Activated CD4-positive, alpha-beta T cell treated with anti-CD3 and anti-CD28 coated beads, Interleukin-10, Interleukin-2, amounts not matched to agents 100 ng/mL and 50 ng/mL, durations not matched to agents 16 hours and 8 hours (primary cell): Measurements from ENCODE around the gene HIRA.
"Not testable (repeated sequence)": the region's sequence is repeated elsewhere in the genome, so short reads cannot be mapped to it uniquely, and the experiment has no call there.

Source experiments
- DNase-seq: peaks from one replicate; pipeline ENCODE4 v3.0.0-alpha.2; 2020

Gene HIRA

DNA sequence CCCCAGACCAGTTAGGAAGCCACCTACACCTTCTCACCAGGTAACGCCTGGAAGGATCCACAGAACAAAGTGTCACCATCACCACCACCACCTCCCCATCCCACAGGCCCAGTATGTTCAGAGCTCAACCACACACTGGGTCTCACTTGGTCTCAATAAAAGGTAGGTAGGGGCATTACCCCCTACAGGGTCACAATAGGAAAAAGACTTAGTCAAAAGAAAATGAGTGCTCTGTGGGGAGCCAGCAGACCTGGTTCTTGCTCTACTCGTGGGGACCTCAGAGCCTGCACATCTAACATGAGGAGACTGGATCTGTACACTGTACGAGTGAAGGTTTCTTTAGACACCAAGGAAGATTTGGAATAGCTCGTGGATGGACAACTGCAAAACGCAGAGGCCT lies 49.3 kb downstream of the HIRA start:
- no peak for DNase-seq

DNA sequence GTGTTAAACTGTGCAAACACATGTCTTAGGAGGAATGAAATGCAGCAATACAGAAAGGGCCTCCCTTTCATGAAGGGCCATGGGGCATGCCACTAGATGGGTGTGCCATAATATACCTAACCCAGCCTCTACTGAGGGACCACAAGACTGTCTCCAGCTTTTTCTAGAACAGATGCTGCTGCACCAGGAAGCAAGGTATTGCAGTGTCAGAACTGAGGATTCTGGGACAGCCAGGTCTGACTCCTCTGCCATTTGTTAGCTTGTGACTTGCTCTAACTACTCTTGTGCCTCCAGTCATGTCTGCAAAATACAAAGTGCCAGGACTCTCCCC lies 53.2 kb downstream of the HIRA start:
- DNase-seq, result no peak

DNA sequence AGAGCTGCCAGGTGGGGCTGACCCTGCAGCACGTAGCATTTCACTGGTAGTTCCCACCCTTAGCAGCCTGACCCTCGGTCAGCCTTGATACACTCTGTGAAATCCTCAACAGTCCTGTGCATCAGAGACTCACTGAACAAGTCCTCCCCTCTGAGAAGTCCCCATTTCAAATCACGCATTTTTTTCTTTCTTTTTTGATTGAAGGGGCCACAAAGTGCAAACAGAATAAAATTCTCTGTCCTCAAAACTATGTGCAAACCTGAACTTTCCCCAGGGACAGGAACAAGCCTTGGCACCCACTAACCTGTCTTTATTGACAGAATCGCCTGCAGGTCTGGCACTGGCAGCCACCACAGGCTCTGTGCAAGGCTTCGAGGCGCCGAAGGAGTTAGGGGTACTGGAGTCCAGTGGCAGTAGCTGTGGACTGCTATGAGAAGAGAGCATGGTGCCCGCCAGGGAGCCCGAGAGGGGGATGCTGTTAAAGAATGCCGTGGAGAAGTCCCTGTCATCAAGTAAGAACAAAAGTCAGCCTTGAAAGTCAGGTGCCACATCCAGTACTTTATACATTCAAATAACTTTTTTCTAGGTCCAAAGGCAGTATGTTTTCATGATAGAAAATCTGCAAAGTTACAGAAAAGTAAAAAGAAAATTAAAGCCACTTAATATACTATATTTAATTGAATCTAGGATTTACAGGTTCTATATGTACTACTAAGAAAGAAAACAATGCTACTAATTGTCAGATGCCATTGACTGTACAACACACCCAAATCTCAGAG lies 53.8 kb downstream of the HIRA start:
- no peak for DNase-seq

DNA sequence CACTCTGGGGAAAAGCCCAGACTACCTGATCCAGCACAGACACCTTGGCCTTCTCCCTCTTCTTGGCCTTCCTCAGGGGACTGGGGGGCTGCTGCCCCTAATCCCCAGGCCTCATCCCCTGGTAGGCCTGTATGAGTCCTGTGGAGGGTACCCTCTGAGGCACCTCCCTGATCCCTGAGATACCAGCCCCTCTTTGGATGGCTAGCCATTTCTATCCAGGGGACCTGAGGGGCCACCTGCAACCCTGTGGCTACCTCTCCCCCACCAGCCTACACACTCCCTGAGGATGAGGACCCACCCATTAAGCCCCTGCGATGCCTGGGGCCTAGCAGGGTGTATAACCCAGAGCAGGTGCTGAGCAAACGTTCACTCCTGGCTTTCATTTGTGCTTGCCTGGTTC lies 54.6 kb downstream of the HIRA start:
- no peak for DNase-seq

DNA sequence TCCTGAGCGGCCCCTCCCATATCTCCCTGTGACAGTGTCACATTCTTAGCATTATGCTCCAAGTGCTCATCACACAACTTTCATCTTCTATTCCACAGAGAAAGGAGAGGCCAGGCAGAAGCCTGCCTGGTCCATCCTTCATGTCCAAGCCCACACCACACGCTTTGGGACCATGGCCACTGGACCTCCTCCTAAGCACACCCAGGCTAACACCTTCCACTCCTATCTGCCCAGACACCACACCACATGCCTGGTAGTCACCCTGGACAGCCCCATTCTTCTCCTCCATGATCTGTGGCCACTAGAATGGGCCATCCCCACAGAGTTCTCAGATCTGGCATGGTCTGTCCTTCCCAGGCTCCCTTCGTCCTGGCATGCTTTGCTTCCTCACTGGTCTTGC lies 55.3 kb downstream of the HIRA start:
- DNase-seq, result no peak

DNA sequence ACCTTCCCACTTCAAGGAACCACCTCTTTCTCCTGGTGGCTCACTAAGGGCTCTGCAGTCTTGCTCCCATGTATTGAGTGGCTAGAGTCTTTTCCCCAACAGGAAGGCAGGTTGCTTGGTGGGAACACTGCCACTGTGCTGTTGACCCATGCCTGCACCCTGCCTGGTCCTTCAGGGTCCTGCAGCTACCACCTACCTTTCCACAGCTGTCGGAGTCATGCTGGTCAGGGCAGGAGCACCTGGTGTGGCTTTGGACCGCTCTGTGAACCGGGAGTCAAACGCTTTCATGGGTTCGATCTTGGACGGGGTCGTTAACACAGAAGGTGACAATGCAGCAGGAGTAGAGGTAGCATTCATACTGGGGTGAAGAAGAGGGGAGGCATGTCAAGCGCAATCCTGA lies 56.1 kb downstream of the HIRA start:
- DNase-seq, result no peak

DNA sequence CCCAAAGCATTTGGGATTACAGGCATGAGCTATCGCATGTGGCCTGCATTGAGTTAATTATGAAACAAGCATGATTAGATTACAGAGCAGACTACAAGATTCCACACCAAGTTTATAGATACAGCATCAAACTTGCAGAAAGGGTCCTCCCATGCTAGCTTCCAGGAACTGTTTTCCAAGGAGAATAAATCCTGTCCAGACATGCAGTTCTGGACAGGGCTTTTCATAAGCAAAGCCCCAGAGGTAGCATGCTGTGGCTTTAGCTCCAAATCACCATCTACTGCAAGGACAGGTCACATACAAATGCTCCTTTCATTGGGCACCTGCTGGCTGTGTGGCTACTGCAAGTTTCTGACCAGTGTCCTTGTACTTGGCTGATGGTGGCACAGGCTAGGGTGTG lies 57.1 kb downstream of the HIRA start:
- no peak for DNase-seq

DNA sequence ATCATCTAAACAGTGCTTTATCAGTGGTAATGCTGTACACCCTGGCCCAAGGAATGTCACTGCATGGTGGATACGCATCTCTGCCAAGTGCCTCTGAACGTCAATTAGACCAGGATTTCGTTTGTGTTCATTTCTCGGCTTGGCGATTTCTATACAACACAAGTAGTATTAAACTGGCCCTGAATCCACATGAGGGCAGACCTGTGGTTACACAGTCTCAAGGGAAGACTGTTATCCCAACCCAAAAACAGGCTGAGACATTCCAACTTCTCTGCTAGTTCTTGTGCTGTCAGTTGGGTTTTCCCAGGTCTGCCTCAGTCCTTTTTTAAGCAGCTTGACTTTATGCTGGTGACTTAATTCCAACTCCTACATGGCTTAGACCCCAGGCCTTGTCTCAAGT lies 58.1 kb downstream of the HIRA start:
- no peak for DNase-seq

DNA sequence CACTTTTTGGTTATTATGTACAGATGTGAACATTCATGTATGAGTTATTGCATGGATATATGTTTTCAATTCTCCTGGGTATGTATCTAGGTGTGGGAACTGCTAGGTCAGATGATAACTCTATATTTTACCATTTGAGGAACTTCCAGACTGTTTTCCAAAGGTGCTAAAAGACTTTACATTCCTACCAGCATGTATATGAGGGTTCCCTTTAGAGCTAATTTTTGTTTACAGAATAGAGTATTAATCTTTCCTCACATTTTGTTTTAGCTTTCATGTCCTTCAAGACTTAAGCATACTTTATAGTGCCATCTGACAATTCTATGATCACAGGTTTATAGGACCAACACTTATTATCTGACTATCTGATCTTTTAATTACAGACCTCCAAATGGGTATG lies 59.6 kb downstream of the HIRA start:
- no peak for DNase-seq

DNA sequence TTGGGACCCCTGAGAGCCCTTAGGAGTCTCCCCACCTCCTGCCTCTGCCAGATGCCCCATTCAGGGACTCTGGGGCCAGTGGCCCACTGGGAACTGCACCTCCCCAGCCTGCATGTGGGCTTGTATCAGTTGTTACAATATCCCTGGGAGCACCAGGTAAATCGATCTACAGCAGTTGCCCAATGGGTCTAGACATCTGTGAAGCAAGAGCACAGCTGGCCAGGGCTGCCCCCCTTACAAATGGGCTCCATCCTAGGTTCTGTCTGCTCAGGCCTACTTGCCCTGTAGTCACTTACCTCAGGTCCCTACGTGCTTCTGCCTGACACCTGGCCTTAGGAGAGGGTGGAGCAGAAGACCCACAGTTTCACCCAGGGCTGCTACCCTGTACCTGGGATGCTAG lies 62.7 kb downstream of the HIRA start:
- DNase-seq, result no peak

DNA sequence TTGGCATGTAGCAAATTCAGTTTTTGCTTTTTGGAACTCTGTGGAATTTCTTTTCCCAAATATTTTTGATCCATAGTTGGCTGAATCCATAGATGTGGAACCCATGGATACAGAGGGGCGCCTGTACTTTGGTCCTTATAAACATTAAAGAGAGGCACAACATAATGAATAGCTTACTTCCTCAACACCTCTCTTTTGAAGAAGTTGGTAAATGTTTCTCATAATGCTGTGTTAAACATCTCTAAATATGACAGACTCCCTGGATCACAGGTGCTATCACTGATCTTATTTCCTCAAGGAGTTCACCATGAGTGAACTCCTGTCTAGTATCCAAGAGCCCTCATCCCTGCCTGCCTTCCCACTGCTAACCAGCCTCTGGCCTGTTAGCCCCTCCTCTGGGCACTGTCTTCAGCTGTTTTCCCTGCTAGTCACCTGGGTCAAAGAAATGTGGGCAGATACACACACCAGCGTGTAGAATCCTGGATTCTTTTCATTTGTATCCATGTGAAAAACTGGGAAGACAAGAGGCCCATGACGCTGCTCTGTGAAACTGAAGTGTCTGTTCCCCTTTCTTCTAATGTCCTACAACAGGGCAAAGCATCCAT lies 63.7 kb downstream of the HIRA start:
- DNase-seq, result no peak

DNA sequence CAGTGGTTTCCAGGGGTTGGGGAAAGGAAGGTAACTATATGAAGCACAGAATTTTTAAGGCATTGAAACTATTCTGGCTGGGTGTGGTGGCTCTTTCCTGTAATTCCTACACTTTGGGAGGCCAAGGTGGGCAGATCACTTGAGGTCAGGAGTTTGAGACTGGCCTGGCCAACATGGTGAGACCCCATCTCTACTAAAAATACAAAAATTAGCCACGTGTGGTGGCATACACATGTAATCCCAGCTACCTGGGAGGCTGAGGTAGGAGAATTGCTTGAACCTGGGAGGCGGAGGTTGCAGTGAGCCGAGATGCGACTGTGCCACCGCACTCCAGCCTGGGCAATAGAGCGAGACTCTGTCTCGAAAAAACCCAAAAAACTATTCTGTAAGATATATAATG lies 68.0 kb downstream of the HIRA start:
- not testable (repeated sequence) for DNase-seq

DNA sequence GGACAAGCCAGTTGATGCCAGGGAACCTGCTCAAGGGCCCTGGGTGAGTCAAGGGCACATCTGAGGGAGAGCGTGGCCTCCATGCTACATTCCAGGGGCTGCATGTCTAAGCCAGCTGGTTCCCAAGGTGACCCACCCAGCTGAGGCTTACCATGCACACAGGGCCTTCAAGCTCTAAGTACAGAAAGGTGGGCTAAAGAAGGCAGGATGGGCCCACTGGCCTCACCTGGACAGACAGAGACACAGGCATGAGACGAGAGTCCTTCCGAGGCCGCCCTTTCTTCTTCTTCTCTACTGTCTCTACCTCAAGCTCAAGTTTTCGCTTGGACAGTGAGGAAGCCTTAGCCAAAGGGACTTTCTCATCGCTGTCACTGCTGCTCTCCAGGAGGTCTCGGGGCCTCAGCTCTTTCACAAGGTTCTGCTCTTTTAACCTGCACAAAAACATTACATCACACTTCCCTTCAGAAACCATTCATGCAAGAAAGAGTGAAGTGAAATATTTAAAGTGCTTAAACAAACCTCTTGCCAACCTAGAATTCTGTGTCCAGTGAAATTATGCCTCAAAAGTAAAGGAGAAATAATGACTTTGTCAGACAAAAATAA lies 69.9 kb downstream of the HIRA start:
- no peak for DNase-seq

DNA sequence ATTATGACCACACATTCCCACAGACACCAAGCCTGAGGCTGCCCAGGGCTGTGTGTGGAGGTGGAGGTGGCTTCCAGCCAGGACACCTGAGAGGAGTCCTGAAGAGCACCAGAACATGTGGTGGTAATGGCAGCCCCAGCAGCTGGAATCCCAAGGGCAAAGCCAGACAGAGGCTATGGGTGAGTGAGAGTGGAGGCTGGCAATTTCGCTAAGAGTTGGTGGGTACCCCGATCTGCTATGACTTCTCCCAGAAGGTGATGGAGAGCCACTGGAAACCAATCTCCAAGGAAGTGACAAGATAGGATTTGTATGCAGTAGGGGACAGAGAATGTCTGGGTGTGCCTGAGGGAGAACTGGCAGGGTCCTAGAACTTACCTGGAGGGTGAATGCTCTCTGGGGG lies 70.7 kb downstream of the HIRA start:
- no peak for DNase-seq

DNA sequence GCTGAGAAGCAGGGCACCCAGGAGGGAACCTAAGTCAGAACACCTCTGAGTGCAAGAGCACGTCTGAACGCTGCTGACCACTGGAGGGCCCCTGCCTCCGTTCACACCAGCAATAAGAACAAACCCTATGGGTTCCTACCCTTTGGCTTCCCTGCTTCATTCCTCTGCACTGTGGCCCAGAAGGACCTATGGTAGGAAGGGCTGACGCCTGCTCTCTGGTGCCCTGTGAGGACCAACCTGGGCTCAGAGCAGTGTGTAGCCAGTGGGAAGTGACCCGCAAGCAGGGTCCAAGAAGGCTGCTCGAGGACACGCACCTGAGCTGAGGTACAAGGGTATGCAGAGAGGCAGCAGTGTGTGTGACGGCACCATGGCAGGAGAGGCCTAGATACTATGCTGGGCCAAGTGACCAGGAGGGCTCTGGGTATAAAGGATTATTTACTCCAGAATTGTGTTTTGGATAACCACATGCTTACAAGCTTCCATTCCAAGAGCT lies 71.2 kb downstream of the HIRA start:
- no peak for DNase-seq

DNA sequence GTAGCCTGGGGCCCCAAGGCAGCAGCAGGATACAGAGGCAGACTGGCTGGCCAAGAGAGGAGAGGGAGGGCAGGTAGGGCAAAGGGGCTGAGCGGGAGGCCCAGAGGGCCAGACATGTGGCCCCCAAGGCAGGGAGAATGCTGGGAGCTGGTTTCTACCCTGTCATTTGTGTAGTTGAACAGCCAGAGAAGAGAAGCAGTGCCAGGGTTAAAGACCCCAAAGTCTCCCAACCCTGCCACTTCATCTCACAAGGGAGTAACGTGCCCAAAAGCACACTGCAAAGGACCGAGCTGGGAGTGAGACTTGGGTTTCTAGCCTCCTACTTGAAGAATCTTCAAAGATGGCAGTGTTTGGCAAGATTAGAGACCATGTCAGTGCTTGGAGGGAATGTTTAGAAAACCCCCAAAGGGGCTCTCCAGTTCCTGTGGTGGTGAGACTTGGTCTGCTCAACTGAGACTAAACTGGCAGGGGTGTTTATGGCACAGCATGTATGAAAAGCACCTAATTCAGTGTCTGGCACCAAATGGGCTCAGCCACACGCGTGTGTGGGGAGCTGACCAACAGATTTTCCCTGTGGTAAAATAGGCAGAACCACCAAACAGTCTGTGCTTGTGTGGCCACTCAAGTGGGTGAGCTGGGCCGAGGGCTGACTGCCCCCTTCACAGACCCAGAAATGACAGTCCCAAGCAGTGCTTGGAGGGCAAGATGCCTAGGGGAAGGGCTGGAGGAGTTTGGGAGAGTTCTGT lies 71.8 kb downstream of the HIRA start:
- DNase-seq, result no peak

DNA sequence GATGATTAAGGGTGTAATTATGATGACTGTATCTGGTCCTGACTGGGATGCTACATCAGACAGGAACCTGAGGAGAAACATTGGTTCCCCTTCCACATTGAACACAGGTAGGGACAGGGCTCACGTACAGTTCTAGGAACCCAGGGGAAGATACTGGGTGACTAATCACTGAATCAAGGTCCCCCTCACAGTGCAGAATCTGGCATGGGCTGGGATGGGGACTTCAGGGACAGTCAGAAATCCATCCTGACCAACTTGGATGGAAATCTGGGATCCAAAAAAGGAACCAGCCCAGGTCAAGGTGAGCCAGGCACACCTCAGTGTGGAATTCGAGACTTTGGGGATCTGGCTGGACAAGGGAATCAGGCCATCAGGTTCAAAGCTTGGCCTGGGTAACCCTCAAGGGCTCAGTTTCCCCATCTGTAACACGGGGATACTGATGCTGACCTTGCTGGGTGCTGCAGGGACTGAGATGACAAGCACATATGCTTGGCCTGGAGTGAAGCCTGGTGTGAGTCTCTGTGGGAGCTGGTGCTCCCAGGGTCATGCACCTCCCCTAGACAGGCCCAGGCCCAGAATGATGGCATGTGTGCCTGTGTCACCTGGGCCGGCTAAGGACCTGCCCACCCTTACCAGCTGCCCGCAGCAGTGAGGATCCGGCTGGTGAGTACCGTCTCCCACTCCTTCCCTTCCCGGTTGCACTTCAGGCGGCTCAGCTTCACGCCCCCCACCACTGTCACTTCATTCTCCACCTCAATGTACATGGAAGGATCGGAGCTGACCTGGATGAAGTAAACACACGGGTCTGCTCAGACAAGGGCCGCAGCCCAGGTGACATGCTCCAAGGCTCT lies 72.6 kb downstream of the HIRA start:
- no peak for DNase-seq

DNA sequence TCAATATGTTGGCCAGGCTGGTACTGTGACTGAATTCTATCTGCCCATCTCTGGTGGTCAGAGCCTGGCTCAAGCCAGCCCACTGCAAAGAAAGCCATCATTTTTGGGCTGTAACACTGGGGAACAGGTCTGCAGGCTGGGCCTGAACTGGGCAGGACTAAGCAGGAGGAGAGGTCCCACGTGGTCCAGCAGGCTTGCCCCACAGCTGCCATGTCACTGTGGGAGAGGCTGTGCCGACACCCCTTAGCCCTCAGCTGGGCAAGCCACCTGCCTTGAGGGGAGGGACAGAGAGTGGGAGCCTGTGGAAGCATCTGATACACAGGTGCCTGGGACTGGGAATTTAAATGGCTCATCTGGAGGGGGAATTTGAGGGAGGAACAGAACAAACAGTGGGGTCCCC lies 73.3 kb downstream of the HIRA start:
- DNase-seq, result no peak

DNA sequence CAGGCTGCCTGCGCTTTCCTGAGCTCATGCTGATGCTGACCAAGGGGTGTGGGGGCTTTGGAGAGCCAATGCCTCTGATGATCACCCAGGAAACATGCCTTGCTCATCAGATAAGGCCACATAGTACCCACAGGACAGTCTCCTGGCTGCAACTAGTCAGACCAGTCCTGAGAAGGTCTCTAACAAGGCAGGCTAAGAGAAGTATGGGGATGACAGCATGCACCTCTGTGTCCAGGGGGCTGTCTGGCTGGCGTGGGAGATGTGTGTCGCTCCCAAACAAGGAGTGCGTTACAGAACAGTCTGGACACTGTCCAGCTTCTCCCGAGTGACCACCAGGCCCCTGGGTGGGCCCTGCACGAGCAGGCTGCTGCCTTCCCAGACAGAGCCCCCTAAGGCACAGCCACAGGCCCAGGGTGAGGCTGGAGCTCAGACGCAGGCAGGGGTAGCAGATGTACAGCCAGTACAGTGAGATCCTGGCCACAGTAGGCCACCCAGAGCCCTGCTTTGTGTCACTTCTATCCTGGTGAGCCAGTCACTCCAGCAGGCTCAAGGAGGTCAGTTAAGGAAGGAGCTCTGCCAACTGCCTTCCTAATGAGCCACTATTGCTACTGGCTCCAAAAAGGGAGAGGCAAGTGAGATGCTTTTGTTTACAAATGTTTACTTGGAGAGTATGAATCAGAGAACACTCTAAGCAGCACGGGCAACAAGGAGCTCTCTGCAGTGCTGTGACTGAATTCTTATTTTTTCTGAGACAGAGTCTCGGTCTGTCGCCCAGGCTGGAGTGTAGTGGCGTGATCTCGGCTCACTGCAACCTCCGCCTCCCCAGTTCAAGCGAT lies 74.0 kb downstream of the HIRA start:
- no peak for DNase-seq

DNA sequence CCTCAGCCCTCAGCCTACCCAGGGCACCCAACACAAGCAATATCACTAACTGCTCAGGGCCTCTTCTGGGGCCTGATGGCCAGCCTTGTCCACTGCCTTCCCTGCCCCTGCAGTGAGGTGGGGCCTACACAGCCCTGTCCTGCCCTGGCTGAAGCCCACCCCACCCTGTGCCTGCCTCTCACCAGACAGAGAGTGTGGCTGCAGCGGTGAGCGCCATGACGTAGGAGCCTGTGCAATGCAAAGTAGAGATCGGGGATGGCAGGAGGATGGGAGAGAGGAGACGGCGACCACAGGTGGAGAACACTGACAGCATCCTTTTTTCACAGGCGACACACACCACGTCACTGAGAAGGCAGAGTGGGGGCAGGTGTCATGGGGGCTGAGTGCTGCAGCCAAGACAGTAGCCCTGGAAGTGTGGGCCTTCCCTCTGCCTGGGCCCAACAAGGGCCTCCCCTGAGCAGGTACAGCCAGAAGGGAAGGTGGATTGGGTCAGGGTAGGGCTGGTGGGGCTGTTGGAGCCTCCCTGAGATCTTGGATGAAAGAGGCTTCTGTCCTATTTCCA lies 74.7 kb downstream of the HIRA start:
- no peak for DNase-seq

DNA sequence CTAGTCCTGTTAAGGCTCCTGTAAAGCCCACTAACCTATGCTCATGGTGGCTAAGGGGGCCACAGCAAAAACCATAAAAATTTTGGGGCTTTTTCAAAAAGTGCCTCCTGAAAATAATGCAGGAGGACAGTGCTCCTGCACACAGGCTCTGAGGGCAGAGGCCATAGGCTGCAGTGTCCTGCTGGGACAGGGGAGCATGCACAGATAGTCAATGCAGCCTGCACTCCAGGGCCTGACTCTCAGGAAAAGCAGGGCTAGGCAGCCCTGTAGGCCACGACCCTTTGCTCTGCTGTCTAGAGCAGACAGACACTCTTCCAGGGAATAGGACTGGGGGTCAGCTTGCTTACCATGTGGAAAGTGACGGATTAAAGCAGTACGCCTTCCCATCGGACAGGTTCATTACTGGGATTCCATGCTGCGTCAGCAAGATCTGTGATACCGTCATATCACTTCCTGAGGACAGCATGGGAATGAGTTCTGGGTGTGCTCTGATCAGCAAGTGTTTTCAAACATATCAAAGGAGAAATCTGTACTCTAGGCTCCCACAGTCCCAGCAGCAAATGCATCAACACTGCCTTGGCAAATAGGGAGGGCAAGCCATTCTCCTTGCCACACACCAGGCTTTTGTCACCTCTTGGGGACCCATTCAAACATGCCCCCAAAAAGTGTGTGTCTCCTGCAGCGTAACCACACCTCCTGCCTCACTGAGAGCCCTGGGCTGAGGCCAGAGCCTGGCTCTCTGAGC lies 75.9 kb downstream of the HIRA start:
- no peak for DNase-seq
